GM19455 (cell line): ENCODE measurements around the gene SP3.

Experiments
- ATAC-seq: cut with Tn5 transposase; IDR thresholded peaks from one replicate; pipeline ENCODE4 v1.9.1; 2021; ENCODE audit not compliant: unreplicated experiment

The SP3 gene

DNA sequence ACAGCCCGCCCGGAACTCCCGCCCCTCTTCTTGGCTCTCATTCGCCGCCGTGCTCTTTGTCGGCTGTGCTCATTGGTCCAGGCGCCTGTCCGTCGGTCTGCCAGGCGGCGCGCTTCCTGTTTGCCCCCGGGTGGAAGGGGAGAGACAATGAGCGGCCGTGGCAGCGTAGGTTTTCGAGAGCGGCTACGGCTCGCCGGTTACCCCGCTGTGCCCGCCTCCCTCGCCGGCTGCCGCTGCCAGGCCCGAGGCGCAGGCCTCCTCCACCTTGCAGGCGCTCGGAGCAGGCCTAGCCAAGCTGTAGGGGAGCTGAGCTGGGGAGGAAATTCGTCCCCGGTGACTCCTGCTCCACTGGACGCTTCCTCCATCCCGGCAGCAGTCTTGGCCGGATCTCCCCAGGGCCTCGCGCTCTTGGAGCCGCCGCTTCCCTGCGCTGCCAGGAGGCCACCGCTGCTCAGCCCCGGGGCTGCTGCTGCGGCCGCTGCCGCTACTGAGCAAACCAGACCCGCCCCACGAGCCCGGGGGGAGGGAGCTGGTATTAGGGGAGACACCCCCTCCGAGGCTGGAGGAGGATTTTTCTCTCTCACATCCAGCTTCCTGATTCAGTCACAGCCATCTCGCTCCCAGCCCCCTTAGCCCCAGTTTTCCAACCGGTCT, at the start of gene SP3:
Gene SP3 (minus strand): TSS at position 2 of the 654 bp plus-strand sequence. CDS start 202 bp downstream, outside the sequence.
- peak; percentile 67 for ATAC-seq

DNA sequence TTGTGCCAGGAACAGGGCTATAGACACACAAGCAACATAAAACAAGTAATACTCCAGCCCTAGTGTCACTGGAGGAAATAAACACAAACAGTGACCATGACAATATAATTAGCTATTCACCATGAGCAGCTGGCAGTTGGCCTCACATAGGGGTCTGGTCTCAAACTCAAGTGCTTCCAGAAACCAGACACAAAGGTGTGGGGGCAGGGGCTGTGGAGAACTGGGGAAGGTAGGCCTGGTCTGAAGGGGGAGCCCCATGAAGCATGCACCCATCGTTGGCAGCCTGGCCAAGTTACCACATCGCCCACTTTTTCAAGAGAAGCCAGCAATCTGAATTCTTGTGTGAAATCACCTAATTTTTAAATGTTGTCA, 49.5 kb upstream of the SP3 start:
- no peak for ATAC-seq

DNA sequence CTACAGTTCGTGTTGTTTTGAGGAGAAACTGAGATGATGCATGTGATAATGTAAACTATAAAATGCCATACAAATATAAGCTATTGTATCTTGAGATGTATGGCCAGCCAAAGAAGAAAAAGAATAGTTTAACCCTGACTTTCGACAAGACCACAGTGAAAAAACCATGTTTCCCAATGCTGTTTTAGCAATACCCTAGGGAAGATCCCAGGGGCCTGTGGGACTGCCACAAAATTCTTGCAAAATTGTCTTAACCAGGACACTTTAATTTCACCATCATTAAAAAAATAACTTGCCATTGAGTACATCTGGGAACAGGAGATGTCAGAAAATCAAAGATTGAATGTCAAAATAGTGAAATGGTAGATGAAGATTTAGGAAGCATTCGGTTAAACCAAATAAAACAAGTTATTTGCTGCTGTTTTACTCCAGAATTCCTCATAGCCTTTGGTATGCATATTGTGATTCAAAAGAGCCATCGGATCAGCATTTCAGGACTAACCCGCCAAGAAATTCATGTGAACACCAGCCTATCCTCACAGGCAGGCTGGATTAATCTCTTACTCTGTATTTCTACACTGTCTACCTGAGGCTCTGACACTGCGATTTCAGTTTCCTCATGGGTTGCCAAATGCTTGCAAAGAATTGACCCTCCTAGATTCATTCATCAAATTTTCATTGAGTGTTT, 49.0 kb upstream of the SP3 start:
- ATAC-seq: no peak

DNA sequence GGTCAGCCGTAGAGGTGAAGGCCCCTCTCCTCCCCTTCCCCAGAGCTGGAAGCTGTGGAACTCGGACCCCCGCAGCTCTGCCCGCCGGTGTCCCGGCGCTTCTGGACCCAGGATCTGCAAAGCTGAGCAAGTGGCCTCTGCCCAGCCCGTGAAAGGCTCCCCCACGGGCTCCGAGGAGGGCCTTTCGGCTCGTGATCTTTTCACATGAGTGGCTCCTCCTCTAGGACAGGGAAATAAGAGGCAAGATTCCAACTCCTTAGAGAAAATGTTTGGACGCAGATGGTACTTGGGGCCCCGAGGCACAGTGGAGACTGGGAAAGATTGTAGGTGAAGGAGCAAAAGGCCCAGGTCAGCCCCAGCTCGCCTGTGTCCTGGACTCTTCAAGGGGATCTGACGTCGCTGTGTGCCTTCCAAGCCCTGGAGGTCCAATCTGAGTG, 48.2 kb upstream of the SP3 start:
- no peak for ATAC-seq

DNA sequence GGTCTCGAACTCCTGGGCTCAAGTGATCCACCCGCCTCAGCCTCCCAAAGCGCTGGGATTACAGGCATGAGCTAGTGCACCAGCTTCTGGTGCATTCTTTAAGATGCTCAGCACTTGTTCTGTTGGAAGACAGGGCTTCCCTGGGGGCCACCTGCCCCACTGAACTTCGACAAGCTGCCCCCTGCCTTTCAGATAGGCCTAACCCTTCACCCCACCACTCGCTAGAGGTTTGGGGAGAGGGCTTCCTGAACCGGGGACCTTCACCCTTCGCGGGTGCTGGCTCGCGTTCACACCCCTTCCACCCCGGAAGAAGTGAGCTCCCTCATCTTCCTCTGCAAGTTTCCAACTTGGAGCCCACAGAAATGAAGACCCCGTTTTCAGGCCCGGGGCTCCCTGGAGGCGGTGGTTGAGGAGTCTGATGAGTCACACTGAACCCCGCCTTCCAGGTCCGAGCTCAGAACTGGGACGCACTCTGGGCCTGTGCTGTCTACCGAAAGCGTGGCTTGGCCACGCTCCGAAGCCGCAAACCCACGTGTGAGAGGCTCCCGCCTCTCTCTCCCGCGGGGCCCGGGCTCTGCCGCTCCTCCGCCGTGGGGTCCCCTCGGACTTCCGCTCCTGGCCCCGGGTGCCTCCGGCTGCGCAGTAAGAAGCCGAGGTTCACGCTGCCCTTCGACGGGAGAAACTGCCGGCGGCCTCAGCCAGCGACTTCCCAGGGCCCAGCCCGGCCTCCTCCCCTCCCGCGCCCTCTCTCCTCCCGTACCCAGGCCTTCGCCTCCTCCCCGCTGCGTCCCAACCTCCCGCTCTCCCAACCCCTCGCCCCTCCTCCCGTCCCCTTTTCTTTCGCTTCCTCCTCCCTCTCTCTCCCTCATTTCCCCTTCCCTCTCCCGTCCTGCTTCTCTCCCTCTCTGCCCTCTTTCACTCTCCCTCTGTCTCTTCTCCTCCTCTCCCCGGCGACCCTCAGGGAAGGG, 47.5 kb upstream of the SP3 start:
- no peak for ATAC-seq

DNA sequence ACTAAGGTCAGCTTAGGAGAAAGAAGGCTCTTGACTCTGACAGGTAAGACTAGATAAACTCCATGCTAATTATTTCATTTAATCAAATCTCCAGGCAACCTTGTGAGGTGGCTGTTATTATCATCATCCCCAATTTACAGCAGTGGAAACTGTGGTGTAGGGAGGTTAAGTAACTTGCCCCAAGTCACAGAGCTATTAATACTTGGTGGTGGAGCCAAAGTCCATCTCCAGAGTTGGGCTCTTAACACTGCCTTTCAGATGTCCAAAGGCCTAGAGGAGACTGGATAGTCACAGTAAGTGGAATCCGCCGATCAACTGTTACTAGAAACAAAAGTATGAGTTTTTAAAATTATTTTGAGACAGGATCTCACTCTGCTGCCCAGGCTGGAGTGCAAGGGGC, 46.6 kb upstream of the SP3 start:
- ATAC-seq: no peak

DNA sequence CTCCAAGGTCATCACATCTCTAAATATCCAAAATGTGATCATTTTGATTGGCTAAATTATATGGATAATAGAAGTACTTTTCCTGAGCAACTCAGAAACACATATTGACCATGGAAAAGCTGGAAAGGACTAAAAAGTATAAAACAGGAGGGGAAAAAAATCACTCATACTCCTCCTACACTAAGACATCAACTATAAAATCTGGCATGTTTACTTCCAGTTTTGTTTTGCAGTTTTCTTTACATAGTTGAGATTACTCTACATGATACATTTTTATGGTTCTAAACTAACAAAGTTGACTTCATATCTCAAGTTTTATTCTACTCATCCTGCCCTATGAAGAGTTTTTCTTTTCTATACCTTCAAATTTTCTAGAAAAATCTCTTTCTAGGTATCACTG, 46.0 kb upstream of the SP3 start:
- ATAC-seq: no peak

DNA sequence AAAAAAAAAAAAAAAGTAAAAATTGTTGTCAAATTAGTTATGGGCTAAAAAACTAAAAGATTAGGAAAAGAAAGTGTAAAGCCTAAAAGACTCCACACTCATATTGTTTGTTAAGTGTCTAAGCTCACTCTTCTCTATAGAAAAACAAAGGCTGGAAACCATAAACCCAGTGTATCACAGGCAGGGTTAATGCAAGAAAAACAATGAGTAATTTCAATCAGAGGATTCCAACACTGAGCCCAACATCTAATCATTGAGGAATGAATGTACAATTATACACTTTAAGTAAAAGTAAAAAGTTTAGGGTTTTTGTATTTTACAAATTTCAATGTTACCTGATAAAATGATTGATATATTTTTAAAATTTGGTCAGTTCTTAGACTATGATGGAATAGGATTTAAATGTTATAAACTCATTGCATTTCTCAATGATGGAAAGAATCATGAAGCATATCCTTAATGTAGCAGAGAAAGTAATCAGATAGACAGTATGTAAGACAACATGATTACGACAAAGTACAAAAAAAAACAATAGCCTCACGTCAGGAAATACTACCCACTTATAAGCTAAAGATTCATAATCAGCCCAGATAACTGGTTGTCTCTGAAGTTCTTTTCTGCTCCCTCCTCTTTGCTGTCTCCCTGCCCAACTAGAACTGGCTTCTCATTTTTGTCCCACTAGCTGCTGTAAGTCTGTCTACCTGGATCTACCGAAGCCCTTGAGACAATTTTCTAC, 44.5 kb upstream of the SP3 start:
- ATAC-seq: no peak

DNA sequence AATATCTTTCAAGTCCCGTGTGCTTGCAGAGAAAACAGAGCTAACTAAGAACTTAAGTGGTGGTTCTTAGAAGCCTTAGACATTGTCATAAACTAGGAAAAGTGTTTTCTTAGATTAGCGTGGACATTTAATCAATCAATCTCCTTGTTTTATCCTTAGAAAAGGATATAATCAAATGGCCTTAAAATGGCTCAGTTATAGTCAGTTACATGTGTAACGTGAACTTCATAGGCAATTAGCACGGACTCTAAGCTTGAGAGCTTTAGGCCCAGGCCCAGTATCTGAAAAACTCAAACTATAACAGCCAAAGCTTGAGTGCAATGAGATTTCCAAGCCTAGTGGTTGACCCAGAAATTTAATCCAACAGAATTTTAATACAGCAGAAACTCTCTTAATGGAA, 43.5 kb upstream of the SP3 start:
- no peak for ATAC-seq

DNA sequence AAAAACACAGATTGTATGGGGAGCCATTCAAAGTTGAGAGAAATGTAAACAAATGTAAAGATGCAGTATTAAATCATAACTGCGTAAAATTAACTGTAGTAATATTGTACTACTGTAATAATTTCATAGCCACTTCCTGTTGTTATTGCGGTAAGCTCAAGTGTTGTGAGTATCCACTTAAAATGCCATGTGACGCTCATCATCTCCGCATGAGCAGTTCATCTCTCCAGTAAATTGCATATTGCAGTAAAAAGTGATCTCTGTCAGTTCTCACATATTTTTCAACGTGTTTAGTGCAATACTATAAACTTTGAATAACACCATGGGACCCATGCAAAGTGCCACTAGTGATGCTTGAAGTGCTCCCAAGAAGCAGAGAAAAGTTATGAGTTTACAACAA, 41.8 kb upstream of the SP3 start:
- no peak for ATAC-seq

DNA sequence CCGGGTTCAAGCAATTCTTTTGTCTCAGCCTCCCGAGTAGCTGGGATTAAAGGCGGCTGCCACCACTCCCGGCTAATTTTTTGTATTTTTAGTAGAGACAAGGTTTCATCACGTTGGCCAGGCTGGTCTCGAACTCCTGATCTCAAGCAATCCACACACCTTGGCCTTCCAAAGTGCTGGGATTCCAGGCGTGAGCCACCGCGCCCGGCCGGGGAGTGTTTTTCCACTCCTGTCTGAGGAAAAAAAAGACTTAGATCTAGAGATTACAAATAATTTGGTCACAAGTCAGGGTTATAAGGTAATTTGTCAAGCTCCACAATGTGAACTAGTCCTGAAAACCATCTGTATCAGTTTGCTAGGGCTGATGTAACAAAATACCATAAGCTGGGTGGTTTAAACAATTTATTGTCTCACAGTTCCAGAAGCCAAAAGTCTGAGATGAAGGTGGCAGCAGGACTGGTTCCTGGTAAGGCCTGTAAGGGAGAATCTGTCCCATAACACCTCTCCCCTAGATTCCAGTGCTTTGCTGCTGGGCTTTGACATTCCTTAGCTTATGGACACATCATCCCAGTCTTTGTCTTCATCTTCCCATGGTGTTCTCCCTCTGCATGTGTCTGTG, 40.7 kb upstream of the SP3 start:
- no peak for ATAC-seq

DNA sequence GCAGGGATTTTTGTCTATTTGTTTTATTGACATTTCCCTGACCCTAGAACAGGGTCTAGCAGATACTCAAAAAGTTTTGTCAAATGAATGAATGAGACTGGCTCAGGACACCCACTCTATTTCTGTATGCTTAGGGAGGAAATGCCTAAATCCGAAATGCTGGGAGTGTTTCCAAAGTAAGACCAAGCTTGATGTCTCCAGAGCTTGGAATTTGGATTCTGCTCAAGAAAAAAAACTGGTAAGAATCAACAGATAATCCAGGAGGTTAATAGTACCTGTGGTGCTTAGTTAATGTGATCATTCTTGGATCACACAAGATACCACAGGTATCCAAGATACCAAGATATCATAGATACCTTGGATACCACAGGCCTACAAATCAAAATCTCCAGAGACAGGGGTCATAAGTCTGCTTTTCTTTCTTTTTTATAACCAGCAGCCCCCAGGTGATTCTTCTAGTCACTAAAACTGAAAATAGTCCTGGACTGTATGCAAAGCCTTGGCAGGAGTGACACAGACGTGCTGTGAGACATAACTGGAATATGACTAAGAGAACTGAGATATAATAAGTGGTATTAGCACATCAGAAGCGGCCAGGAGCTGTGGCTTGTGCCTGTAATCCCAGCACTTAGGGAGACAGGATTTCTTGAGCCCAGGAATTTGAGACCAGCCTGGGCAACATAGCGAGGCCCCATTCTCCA, 39.9 kb upstream of the SP3 start:
- ATAC-seq: no peak

DNA sequence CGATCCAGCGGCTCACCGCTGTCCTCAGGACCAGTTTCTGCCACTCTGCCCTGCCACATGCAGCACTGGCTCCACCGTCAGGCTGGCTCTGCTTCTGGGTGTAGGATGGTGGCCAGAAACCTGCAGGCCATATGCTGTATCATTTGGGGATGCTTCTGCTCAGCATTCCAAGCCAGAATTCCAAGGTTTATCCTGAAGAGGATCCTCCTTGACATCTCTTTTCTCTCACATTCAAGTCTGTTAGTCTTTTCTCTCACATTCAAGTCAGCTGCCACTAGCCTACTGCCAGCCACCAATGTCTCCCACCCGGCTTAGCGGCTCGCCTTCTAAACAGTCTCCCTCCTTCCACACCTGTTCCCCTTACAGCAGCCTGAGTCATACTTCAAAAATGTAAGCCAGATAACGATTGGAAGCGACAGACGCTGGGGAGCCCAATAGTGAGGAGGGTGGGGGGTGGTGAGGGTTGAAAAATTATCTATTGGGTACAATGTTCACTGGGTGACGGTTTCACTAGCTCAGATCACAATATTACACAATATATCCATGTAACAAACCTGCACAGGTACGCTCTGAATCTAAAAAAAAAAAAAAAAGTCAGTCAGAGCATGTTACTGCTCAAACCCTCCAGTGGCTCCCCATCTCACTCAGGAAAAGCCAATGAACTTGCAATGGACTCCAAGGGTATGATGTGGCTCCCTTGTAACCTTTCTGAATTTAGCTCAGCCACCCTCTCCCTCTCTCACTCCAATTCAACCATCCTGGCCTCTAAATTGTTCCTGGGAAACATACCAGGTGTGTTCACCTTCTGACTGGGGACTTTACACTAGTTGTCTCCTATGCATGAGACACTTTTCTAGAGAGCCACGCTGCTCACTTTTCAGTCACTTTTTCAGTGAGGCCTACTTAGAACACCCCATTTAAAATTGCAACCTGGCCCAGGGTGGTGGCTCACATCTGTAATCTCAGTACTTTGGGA, 38.8 kb upstream of the SP3 start:
- ATAC-seq: no peak

DNA sequence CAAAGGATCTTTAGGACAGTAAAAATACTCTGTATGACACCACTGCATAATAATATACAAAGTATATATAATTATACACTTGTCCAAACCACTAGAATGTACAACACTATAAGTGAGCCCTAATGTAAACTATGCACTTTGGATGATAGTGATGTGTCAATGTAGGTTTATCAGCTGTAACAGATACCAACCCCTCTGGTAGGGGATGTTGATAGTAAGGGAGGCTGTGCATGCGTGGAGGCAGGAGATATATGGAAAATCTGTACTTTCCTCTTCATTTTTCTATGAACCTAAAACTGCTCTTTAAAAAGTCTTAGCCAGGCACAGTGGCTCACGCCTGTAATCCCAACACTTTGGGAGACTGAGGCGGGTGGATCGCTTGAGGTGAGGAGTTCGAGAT, 37.5 kb upstream of the SP3 start:
- ATAC-seq: no peak

DNA sequence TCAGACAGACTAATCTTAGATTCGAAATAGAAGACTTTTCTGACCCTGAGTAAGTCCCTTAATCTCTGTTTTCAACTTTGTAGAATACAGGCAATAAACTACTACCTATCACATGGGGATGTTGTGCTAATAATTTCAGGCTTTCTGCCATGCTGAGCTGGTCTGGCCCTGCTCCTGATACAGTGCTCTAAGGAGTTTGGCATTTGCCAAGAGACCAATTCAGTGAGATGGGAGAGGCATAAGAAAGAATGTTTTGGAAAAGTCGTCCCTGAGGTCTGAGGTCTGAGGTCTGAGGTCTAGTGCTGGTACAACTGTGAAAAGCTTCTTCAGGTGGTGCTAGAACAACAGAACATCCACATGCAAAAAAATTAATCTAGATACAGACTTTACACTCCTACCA, 35.9 kb upstream of the SP3 start:
- ATAC-seq: no peak

DNA sequence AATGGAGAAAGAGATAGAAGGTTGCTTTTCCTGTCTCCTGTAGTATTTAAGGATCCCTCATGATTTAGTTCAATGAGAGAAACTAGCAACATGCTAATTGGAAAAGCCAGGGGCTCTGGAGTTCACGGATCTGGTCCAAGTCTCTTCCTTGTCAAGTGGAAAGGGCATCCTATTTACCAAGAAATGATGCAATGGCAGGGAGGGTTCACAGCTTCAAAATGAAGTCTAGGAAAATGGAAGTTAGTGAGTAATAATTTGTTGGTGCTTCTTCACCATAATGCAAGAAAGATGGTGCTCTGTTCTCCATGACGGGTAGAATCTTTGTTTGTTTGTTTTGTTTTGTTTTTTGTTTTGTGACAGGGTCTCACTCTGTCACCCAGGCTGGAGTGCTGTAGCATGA, 34.6 kb upstream of the SP3 start:
- ATAC-seq: no peak

DNA sequence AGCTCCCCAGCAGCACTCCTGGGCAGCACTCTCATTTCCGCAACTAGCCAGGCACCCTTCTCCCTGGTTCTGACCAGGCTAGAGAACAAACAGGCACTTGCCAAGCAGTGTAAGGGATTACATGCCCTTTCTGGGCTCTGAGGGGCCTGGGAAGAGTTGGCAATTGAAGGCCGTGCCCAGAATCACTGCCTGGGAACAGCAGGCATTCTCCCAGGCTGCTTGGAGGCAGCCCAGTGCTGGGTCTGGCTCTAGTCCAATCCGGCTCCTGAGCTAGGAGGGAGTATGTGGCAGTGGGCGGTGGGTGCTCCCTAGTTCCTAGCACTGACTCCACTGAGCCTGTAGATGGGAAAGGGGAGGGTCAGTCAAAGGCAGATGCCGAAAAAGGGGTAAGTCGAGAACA, 34.1 kb upstream of the SP3 start:
- no peak for ATAC-seq

DNA sequence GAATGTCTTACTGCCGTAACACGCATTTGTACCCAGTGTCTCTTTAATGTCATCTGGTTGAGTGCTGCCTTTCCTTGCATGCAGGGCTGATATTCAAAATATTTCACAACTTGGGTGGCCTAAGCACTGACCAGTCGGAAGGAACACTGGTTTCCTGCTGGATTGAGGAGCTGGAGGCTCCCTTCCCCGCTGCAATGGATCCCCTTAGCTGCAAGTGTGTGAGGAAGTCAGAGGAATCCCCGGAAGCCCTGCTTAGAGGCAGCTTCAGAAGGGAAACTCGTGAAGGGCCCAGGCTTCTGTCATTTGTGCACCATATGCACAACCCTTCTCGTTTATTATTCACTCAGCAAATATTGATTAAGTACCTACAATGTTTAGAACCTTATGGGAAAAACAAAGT, 33.2 kb upstream of the SP3 start:
- no peak for ATAC-seq

DNA sequence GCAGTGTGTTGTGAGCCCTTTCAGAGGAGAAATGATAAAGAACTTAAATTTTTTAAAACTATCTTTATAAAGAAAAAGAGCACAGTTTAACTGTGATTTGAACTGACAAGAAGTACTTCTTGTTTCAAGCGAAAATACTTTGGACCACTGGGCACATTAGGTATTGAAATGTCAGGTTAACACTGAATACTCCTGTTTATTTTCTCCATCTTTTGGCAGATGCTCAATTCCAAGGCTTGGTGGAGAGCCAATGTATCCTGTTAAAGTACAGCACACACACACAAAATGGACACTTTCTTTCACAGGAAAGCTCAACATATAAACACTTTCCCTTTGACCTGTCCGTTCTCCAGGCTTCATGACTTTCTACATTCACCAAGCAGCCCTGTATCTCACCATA, 32.6 kb upstream of the SP3 start:
- ATAC-seq: peak; percentile 14
